SK-N-SH (cell line): ENCODE data around the gene ADCYAP1R1. TPM values are rescaled to one million over a fixed set of nuclear protein-coding genes. Genes with fewer than 3 reads are reported as not detected.

ENCODE experiments used
- CTCF ChIA-PET: fragments of 300-600, 350-600 bp; formaldehyde crosslinking; extraction: SDS; loops from one replicate; lab custom pipeline; 2021; lab: Yijun Ruan, JAX
- POLR2A ChIA-PET: fragments of 350-600 bp; sonication (Branson Sonifier 250); formaldehyde crosslinking; extraction: SDS; loops from one replicate; lab custom pipeline; 2020; ENCODE audit warnings: antibody characterized with exemption, inconsistent platforms; lab: Yijun Ruan, JAX
- DNase-seq: peaks from one replicate; pipeline ENCODE4 v3.0.0; 2012
- H2AFZ ChIP-seq: fragments of 200-600 bp; sonication (generic); 2 replicates; pipeline ENCODE4 v1.8.1; 2016; ENCODE audit warnings: antibody characterized with exemption, mild to moderate bottlenecking, low read depth
- H3F3A ChIP-seq: fragments of 200-600 bp; sonication (generic); replicated peaks from 2 replicates; pipeline ENCODE3; 2016; ENCODE audit warnings: antibody characterized with exemption, mild to moderate bottlenecking; ENCODE audit not compliant: insufficient read depth
- H3K27ac ChIP-seq, 2 experiments: fragments of 200-500 bp in 1 of 2; fragments of 200-600 bp in 1 of 2; sonication (Bioruptor generic) in 1 of 2; sonication (generic), shearing (Covaris generic) in 1 of 2; 2 replicates each; pipeline versions ENCODE4 v1.5.1 to v1.6.1; 2014 to 2016; ENCODE audit warnings: low read depth in 2 of 2, inconsistent platforms in 1 of 2, low read length in 1 of 2, mild to moderate bottlenecking in 1 of 2, mixed read lengths in 1 of 2
- H3K27me3 ChIP-seq: fragments of 200-600 bp; sonication (generic), shearing (Covaris generic); 2 replicates; pipeline ENCODE4 v1.6.1; 2016; ENCODE audit warnings: mixed run types; ENCODE audit not compliant: insufficient read depth
- H3K36me3 ChIP-seq, 2 experiments: fragments of 200-500 bp in 1 of 2; fragments of 200-600 bp in 1 of 2; sonication (Bioruptor generic) in 1 of 2; sonication (generic) in 1 of 2; replicated peaks in 1 of 2; 2 replicates each; pipeline versions ENCODE3 to v1.5.1; 2014 to 2016; ENCODE audit warnings: low read length in 1 of 2, mild to moderate bottlenecking in 1 of 2; ENCODE audit not compliant: insufficient read depth in 2 of 2, control insufficient read depth in 1 of 2
- H3K4me1 ChIP-seq, 2 experiments: fragments of 200-500 bp in 1 of 2; fragments of 200-600 bp in 1 of 2; sonication (Bioruptor generic) in 1 of 2; sonication (generic), shearing (Covaris generic) in 1 of 2; 2 replicates each; pipeline versions ENCODE4 v1.5.1 to v1.6.1; 2014 to 2016; ENCODE audit warnings: low read depth in 1 of 2, low read length in 1 of 2, mixed run types in 1 of 2; ENCODE audit not compliant: insufficient read depth in 2 of 2, control insufficient read depth in 1 of 2
- H3K4me2 ChIP-seq: fragments of 200-600 bp; sonication (generic), shearing (Covaris generic); 2 replicates; pipeline ENCODE4 v1.6.1; 2017; ENCODE audit warnings: mixed run types
- H3K4me3 ChIP-seq, 2 experiments: fragments of 200-500 bp in 1 of 2; fragments of 200-600 bp in 1 of 2; sonication (Bioruptor generic) in 1 of 2; sonication (generic), shearing (Covaris generic) in 1 of 2; 2 replicates each; pipeline versions ENCODE4 v1.5.1 to v1.8.1; 2014 to 2016; ENCODE audit warnings: low read depth in 2 of 2, inconsistent platforms in 1 of 2, low read length in 1 of 2, mild to moderate bottlenecking in 1 of 2, mixed read lengths in 1 of 2, moderate library complexity in 1 of 2
- H3K79me2 ChIP-seq: fragments of 200-600 bp; sonication (generic); 2 replicates; pipeline ENCODE4 v1.8.1; 2017; ENCODE audit warnings: mild to moderate bottlenecking; ENCODE audit not compliant: insufficient read depth
- H3K9ac ChIP-seq: fragments of 200-600 bp; sonication (generic); 2 replicates; pipeline ENCODE4 v1.6.1; 2017; ENCODE audit warnings: mixed run types
- H3K9me2 ChIP-seq: fragments of 200-600 bp; sonication (generic); 2 replicates; pipeline ENCODE4 v1.6.1; 2017; ENCODE audit warnings: mixed run types
- H3K9me3 ChIP-seq: fragments of 200-600 bp; sonication (generic); 2 replicates; pipeline ENCODE4 v1.6.1; 2017; ENCODE audit warnings: mixed run types, mild to moderate bottlenecking, moderate library complexity
- H4K20me1 ChIP-seq: fragments of 200-600 bp; sonication (generic); 2 replicates; pipeline ENCODE4 v1.6.1; 2017; ENCODE audit warnings: mild to moderate bottlenecking, mixed run types; ENCODE audit not compliant: insufficient read depth
- CHD2 ChIP-seq: fragments of 150-350 bp; IDR thresholded peaks from 2 replicates; pipeline ENCODE4 v1.6.1; 2018; ENCODE audit warnings: low read length; ENCODE audit not compliant: partially characterized antibody
- EP300 ChIP-seq, 2 experiments: IDR thresholded peaks; 2 replicates each; pipeline versions ENCODE4 v1.4.0 to v1.6.1; 2012; ENCODE audit warnings: borderline replicate concordance in 1 of 2, low read depth in 1 of 2, low read length in 1 of 2
- FOSL2 ChIP-seq: IDR thresholded peaks from 2 replicates; pipeline ENCODE4 v1.4.0; 2012; ENCODE audit warnings: low read depth, mild to moderate bottlenecking, moderate library complexity, borderline replicate concordance
- GATA2 ChIP-seq: sonication (generic); formaldehyde crosslinking; IDR thresholded peaks from 2 replicates; pipeline ENCODE4 v1.5.0; 2020; ENCODE audit warnings: mild to moderate bottlenecking, missing genetic modification reagents
- MEF2A ChIP-seq: IDR thresholded peaks from 2 replicates; pipeline ENCODE4 v1.4.0; 2012; ENCODE audit warnings: low read depth, borderline replicate concordance
- MXI1 ChIP-seq: IDR thresholded peaks from 2 replicates; pipeline ENCODE4 v1.6.1; 2012; ENCODE audit warnings: mild to moderate bottlenecking, low read depth, low read length, improper control_type of control experiment
- NFIC ChIP-seq: IDR thresholded peaks from 2 replicates; pipeline ENCODE4 v1.4.0; 2012; ENCODE audit warnings: borderline replicate concordance
- POLR2AphosphoS5 ChIP-seq: IDR thresholded peaks from 2 replicates; pipeline ENCODE4 v1.6.1; 2012; ENCODE audit warnings: low read depth, low read length
- RXRA ChIP-seq: IDR thresholded peaks from 2 replicates; pipeline ENCODE4 v1.4.0; 2012; ENCODE audit warnings: low read depth, mild to moderate bottlenecking, borderline replicate concordance
- SIN3A ChIP-seq: IDR thresholded peaks from 2 replicates; pipeline ENCODE4 v1.6.1; 2012; ENCODE audit warnings: low read depth, mild to moderate bottlenecking, low read length, moderate library complexity, borderline replicate concordance
- TAF1 ChIP-seq: IDR thresholded peaks from 2 replicates; pipeline ENCODE4 v1.6.1; 2012; ENCODE audit warnings: low read depth, mild to moderate bottlenecking, low read length, moderate library complexity, borderline replicate concordance
- TEAD4 ChIP-seq: IDR thresholded peaks from 2 replicates; pipeline ENCODE4 v1.4.0; 2012; ENCODE audit warnings: mild to moderate bottlenecking, borderline replicate concordance; ENCODE audit not compliant: insufficient read depth
- WGBS: methylation state at CpG from one replicate; pipeline ENCODE4 v1.1.6; 2017; ENCODE audit warnings: low lambda C conversion rate; 5-methylcytosine and 5-hydroxymethylcytosine counted together
- polyA plus RNA-seq, 3 experiments: library from polyadenylated mRNA; depleted of rRNA; stranded (reverse); fragments of >200 nt; gene quantifications; 2 replicates each; pipeline ENCODE4 v1.2.3, GENCODE V29; 2012
- TF ChIP-seq, protein P1 (sequence below): fragments of 150-350 bp; IDR thresholded peaks from 2 replicates; pipeline ENCODE4 v1.6.1; 2016; ENCODE audit warnings: mild to moderate bottlenecking, low read depth, low read length
- TF ChIP-seq, protein P2 (sequence below): IDR thresholded peaks from 2 replicates; pipeline ENCODE4 v1.4.0; 2012; ENCODE audit warnings: low read depth, borderline replicate concordance

ADCYAP1R1 gene
- polyA plus RNA-seq, 1 of the 3 experiments (the other 2 are of a cell fraction): 0.08 TPM

- no peak overlapping the region for H3K4me3 ChIP-seq
- H2AFZ ChIP-seq: no peak overlapping the region
- no peaks in the 10 kb centered on the region for H3K9me3 ChIP-seq
- H3K9ac ChIP-seq: no peak overlapping the region
- H3K4me1 ChIP-seq: no peaks in the 10 kb centered on the region
- no peaks in the 10 kb centered on the region; the same call in 1 of the 2 replicates for H4K20me1 ChIP-seq
- no peak overlapping the region for H3K27ac ChIP-seq
- H3K9me2 ChIP-seq: no peaks in the 10 kb centered on the region
- ChIA-PET CTCF (interaction anchor here (0.7 to 24.6 kb wide), 4 partner anchors 14 to 672 kb away, joined by 3 to 344 read pairs (median 102); no protein-coding TSS in a partner anchor), POLR2A (interaction anchor here (0.6 kb wide), 1 partner anchor 60 kb away, joined by 4 read pairs; no protein-coding TSS in a partner anchor)
- H3K79me2 ChIP-seq: no peaks in the 10 kb centered on the region
- no peak overlapping the region for H3K4me2 ChIP-seq
- no peaks in the 10 kb centered on the region for H3K36me3 ChIP-seq
- DNase-seq: no peak
- 20% methylated on average over 3 of the region's 3 CpGs for WGBS
- H3F3A ChIP-seq: no peaks in the 10 kb centered on the region
- TF ChIP-seq, protein P1, sequence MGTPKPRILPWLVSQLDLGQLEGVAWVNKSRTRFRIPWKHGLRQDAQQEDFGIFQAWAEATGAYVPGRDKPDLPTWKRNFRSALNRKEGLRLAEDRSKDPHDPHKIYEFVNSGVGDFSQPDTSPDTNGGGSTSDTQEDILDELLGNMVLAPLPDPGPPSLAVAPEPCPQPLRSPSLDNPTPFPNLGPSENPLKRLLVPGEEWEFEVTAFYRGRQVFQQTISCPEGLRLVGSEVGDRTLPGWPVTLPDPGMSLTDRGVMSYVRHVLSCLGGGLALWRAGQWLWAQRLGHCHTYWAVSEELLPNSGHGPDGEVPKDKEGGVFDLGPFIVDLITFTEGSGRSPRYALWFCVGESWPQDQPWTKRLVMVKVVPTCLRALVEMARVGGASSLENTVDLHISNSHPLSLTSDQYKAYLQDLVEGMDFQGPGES: no peak
- TF ChIP-seq GATA2 (CRISPR knock-in tag): no peak
- TF ChIP-seq CHD2: no peak
- TF ChIP-seq MEF2A: no peak
- no peak for TF ChIP-seq SIN3A
- no peak for TF ChIP-seq FOSL2
- TF ChIP-seq RXRA: no peak
- TF ChIP-seq TEAD4: no peak
- no peak for TF ChIP-seq TAF1
- no peak for TF ChIP-seq NFIC
- TF ChIP-seq EP300 (IDR thresholded peaks at IDR 0.05; ENCODE audit: borderline replicate concordance in 1 of 2, low read depth in 1 of 2, low read length in 1 of 2): no peak
- TF ChIP-seq, protein P2, sequence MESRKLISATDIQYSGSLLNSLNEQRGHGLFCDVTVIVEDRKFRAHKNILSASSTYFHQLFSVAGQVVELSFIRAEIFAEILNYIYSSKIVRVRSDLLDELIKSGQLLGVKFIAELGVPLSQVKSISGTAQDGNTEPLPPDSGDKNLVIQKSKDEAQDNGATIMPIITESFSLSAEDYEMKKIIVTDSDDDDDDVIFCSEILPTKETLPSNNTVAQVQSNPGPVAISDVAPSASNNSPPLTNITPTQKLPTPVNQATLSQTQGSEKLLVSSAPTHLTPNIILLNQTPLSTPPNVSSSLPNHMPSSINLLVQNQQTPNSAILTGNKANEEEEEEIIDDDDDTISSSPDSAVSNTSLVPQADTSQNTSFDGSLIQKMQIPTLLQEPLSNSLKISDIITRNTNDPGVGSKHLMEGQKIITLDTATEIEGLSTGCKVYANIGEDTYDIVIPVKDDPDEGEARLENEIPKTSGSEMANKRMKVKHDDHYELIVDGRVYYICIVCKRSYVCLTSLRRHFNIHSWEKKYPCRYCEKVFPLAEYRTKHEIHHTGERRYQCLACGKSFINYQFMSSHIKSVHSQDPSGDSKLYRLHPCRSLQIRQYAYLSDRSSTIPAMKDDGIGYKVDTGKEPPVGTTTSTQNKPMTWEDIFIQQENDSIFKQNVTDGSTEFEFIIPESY: no peak
- no peak for TF ChIP-seq MXI1
- TF ChIP-seq POLR2AphosphoS5: no peak
- H3K27me3 ChIP-seq: peaks cover 9% of the 10 kb centered on the region; the same call in 1 of the 2 replicates
Measured at GRCh38 chr7:31109751-31110150, 57.6 kb downstream of the ADCYAP1R1 start.
